Ishikawa (cell line): ENCODE data around the gene CYP8B1.

ENCODE experiments used
- CEBPB ChIP-seq: IDR thresholded peaks from 2 replicates; pipeline ENCODE4 v1.6.1; 2012
- CREB1 ChIP-seq: IDR thresholded peaks from 2 replicates; pipeline ENCODE4 v1.6.1; 2012; ENCODE audit warnings: low read depth
- EGR1 ChIP-seq: IDR thresholded peaks from 2 replicates; pipeline ENCODE4 v1.6.1; 2012
- EP300 ChIP-seq: IDR thresholded peaks from 2 replicates; pipeline ENCODE4 v1.6.1; 2012; ENCODE audit warnings: borderline replicate concordance
- FOXM1 ChIP-seq: IDR thresholded peaks from 2 replicates; pipeline ENCODE4 v1.6.1; 2012; ENCODE audit warnings: low read depth, borderline replicate concordance
- MAX ChIP-seq: IDR thresholded peaks from 2 replicates; pipeline ENCODE4 v1.6.1; 2012
- NFIC ChIP-seq: IDR thresholded peaks from 2 replicates; pipeline ENCODE4 v1.6.1; 2012
- RAD21 ChIP-seq: IDR thresholded peaks from 2 replicates; pipeline ENCODE4 v1.6.1; 2012; ENCODE audit warnings: low read depth
- REST ChIP-seq: IDR thresholded peaks from 2 replicates; pipeline ENCODE4 v1.6.1; 2012; ENCODE audit warnings: low read depth, mild to moderate bottlenecking
- TAF1 ChIP-seq: IDR thresholded peaks from 2 replicates; pipeline ENCODE4 v1.6.1; 2012; ENCODE audit warnings: low read depth, mild to moderate bottlenecking
- TCF12 ChIP-seq: IDR thresholded peaks from 2 replicates; pipeline ENCODE4 v1.6.1; 2012; ENCODE audit warnings: low read depth
- TEAD4 ChIP-seq: IDR thresholded peaks from 2 replicates; pipeline ENCODE4 v1.6.1; 2012
- USF1 ChIP-seq: IDR thresholded peaks from 2 replicates; pipeline ENCODE4 v1.6.1; 2012
- YY1 ChIP-seq: IDR thresholded peaks from 2 replicates; pipeline ENCODE4 v1.6.1; 2012; ENCODE audit warnings: low read depth
- ZBTB7A ChIP-seq: IDR thresholded peaks from 2 replicates; pipeline ENCODE4 v1.6.1; 2012; ENCODE audit warnings: low read depth

The CYP8B1 gene

GRCh38 chr3:42906848-42907183 is 31.1 kb upstream of the CYP8B1 start:
- no peak for TF ChIP-seq CEBPB
- TF ChIP-seq ZBTB7A = no peak
- no peak for TF ChIP-seq REST
- TF ChIP-seq MAX = no peak
- TF ChIP-seq RAD21 = no peak

GRCh38 chr3:42906070-42906847 is 30.6 kb upstream of the CYP8B1 start, which contains the start of gene ZNF662:
TSS of gene ZNF662 (plus strand) at chr3:42906142. CDS start at chr3:42908115, 1,973 bp downstream.
- TF ChIP-seq TCF12 = no peak
- no peak for TF ChIP-seq EP300

GRCh38 chr3:42905740-42906069 is 30.0 kb upstream of the CYP8B1 start:
- TF ChIP-seq REST = no peak
- TF ChIP-seq EGR1 = no peak
- TF ChIP-seq CREB1 = no peak
- no peak for TF ChIP-seq TEAD4
- TF ChIP-seq EP300 = no peak
- no peak for TF ChIP-seq USF1
- no peak for TF ChIP-seq NFIC
- no peak for TF ChIP-seq YY1
- TF ChIP-seq RAD21 = no peak
- no peak for TF ChIP-seq TCF12
- no peak for TF ChIP-seq CEBPB
- TF ChIP-seq FOXM1 = no peak
- no peak for TF ChIP-seq MAX
- TF ChIP-seq ZBTB7A = no peak
- no peak for TF ChIP-seq TAF1

GRCh38 chr3:42904076-42904475 is 28.4 kb upstream of the CYP8B1 start:
- TF ChIP-seq RAD21 = no peak
- no peak for TF ChIP-seq USF1
- no peak for TF ChIP-seq EP300
- no peak for TF ChIP-seq TEAD4
- no peak for TF ChIP-seq TAF1
- no peak for TF ChIP-seq REST
- TF ChIP-seq CEBPB = no peak
- no peak for TF ChIP-seq CREB1
- no peak for TF ChIP-seq TCF12
- no peak for TF ChIP-seq FOXM1
- TF ChIP-seq YY1 = no peak

GRCh38 chr3:42902257-42902656 is 26.6 kb upstream of the CYP8B1 start:
- TF ChIP-seq REST (no peak), CEBPB (no peak), CREB1 (no peak), FOXM1 (no peak), EP300 (no peak), MAX (no peak), YY1 (no peak), TAF1 (no peak), TCF12 (no peak), NFIC (no peak), RAD21 (no peak), USF1 (no peak), ZBTB7A (no peak), EGR1 (no peak), TEAD4 (no peak)
